Peyer's patch (tissue), 4 donors: ENCODE measurements around the gene FFAR4. TPM values are rescaled to one million over a fixed set of nuclear protein-coding genes. Genes with fewer than 3 reads are reported as not detected.

ENCODE experiments used
- DNase-seq, 3 donors: peaks; one replicate each; pipeline ENCODE4 v3.0.0-alpha.2; 2017 to 2019
- H3K27ac ChIP-seq, 4 donors: fragments of 200-600 bp; sonication (generic); one replicate each; pipeline ENCODE4 v1.5.1; 2016 to 2019
- H3K27me3 ChIP-seq, 2 donors: fragments of 200-600 bp; sonication (generic); one replicate each; pipeline ENCODE4 v1.5.1; 2019
- H3K36me3 ChIP-seq, 3 donors: fragments of 200-600 bp; sonication (generic); one replicate each; pipeline ENCODE4 v1.5.1; 2016 to 2019
- H3K4me1 ChIP-seq, 4 donors: fragments of 200-600 bp; sonication (generic); one replicate each; pipeline ENCODE4 v1.5.1; 2016 to 2019
- H3K4me3 ChIP-seq, 4 donors: fragments of 200-600 bp; sonication (generic); 1 replicate in 3 of 4; 2 replicates in 1 of 4; pipeline ENCODE4 v1.5.1; 2016 to 2019; ENCODE audit warnings: mild to moderate bottlenecking in 1 of 4
- H3K9me3 ChIP-seq, 4 donors: fragments of 200-600 bp; sonication (generic); one replicate each; pipeline ENCODE4 v1.5.1; 2016 to 2019; ENCODE audit warnings: mild to moderate bottlenecking in 1 of 4
- CTCF ChIP-seq, 6 experiments: fragments of 450-650 bp in 4 of 6; fragments of 200-600 bp in 2 of 6; sonication (generic) in 1 of 6; IDR thresholded peaks; one replicate each; pipeline ENCODE4 v1.5.1; 2017 to 2019; ENCODE audit warnings: antibody characterized with exemption in 6 of 6, mild to moderate bottlenecking in 3 of 6, moderate library complexity in 1 of 6
- POLR2A ChIP-seq, 2 donors: fragments of 450-650 bp; IDR thresholded peaks; one replicate each; pipeline ENCODE4 v1.5.1; 2017; ENCODE audit warnings: antibody characterized with exemption in 2 of 2, mild to moderate bottlenecking in 2 of 2, moderate library complexity in 2 of 2
- total RNA-seq, 4 donors: library from RNA; depleted of rRNA; stranded (reverse); fragments of >200 nt; gene quantifications; one replicate each; pipeline ENCODE4 v1.1.0, GENCODE V29; 2016

The FFAR4 gene
- total RNA-seq, 4 donors from 2014 or later, result 0.80 to 2.5 (median 2.3) TPM; not detected in 1

- TF ChIP-seq CTCF (IDR thresholded peaks at IDR 0.05) (no peak), POLR2A (IDR thresholded peaks at IDR 0.05) (no peak)
- Histone ChIP-seq H3K27me3 (no peaks in the 10 kb centered on the region), H3K9me3 (no peaks in the 10 kb centered on the region), H3K4me3 (peak overlapping the region in 2 of 4 donors; percentile 46 to 54), H3K36me3 (no peaks in the 10 kb centered on the region), H3K4me1 (peaks cover 0 to 16% (median 0%) of the 10 kb centered on the region in 4 donors), H3K27ac (no peak overlapping the region)
- no peak for DNase-seq
These were observed 34.1 kb downstream of the FFAR4 start for GRCh38 chr10:93600446-93601145.

- H3K27ac ChIP-seq, result no peak within 1 kb of the TSS
- TF ChIP-seq CTCF (IDR thresholded peaks at IDR 0.05) (no peak), POLR2A (IDR thresholded peaks at IDR 0.05) (no peak)
- H3K4me3 ChIP-seq, result peak within 1 kb of the TSS in 2 of 4 donors; percentile 46 to 54
- no peaks in the 10 kb centered on the region for H3K9me3 ChIP-seq
- H3K36me3 ChIP-seq, result no peaks in the 10 kb centered on the region
- peaks cover 0 to 16% (median 0%) of the 10 kb centered on the region in 4 donors for H3K4me1 ChIP-seq
- no peaks in the 10 kb centered on the region for H3K27me3 ChIP-seq
- no peak for DNase-seq
These were observed 34.8 kb downstream of the FFAR4 start, which contains the start of gene RBP4 for GRCh38 chr10:93601146-93601773. Gene RBP4, minus strand, starts transcription at chr10:93601235. Its CDS starts 207 bp downstream, at chr10:93601028.

- Histone ChIP-seq H3K36me3 (no peaks in the 10 kb centered on the region), H3K27me3 (no peaks in the 10 kb centered on the region), H3K27ac (no peak overlapping the region), H3K9me3 (no peaks in the 10 kb centered on the region), H3K4me3 (no peak overlapping the region), H3K4me1 (peaks cover 0 to 16% (median 0%) of the 10 kb centered on the region in 4 donors)
- no peak for DNase-seq
- TF ChIP-seq CTCF (IDR thresholded peaks at IDR 0.05) (no peak), POLR2A (IDR thresholded peaks at IDR 0.05) (no peak)
These were observed 35.3 kb downstream of the FFAR4 start for GRCh38 chr10:93601774-93602162.

- no peak for DNase-seq
- no peak for TF ChIP-seq CTCF (IDR thresholded peaks at IDR 0.05)
- TF ChIP-seq POLR2A (IDR thresholded peaks at IDR 0.05), result no peak
- Histone ChIP-seq H3K4me1 (peaks cover 0 to 16% (median 0%) of the 10 kb centered on the region in 4 donors), H3K27me3 (no peaks in the 10 kb centered on the region), H3K36me3 (no peaks in the 10 kb centered on the region), H3K27ac (no peak overlapping the region), H3K9me3 (no peaks in the 10 kb centered on the region), H3K4me3 (no peak overlapping the region)
These were observed 36.6 kb downstream of the FFAR4 start for GRCh38 chr10:93603023-93603422.

GRCh38 chr10:93604146-93604545 is 37.7 kb downstream of the FFAR4 start:
- no peaks in the 10 kb centered on the region for H3K27me3 ChIP-seq
- no peak for DNase-seq
- H3K4me3 ChIP-seq, result no peak overlapping the region
- no peaks in the 10 kb centered on the region for H3K9me3 ChIP-seq
- no peak overlapping the region for H3K27ac ChIP-seq
- no peaks in the 10 kb centered on the region for H3K36me3 ChIP-seq
- peaks cover 0 to 16% (median 0%) of the 10 kb centered on the region in 4 donors for H3K4me1 ChIP-seq
- no peak for TF ChIP-seq CTCF (IDR thresholded peaks at IDR 0.05)
- no peak for TF ChIP-seq POLR2A (IDR thresholded peaks at IDR 0.05)
